ENCODE measurements around the gene SNW1. TPM values are rescaled to one million over a fixed set of nuclear protein-coding genes. Genes with fewer than 3 reads are reported as not detected.
"Not testable (repeated sequence)": the region's sequence is repeated elsewhere in the genome, so short reads cannot be mapped to it uniquely, and the experiment has no call there.

Gene SNW1
- total RNA-seq: 52.6 TPM
- long read RNA-seq, transcript SNW1-201 (14 exons, 2,163 nt): major isoform, 40 of 49 reads
- long read RNA-seq, partial matches to known transcripts: 5 of 49 reads
- long read RNA-seq, other reads (novel, unspliced or antisense): 3 of 49 reads

GRCh38 chr14:77760381-77761204, at the start of gene SNW1:
SNW1 (minus strand) TSS chr14:77761156; CDS start chr14:77761127, 29 bp downstream.
- intact Hi-C loops (cut with DNase I): loop anchor here (5.0 kb wide), 1 partner anchor 42 kb away; the partner anchor contains the start of gene ADCK1

DNA sequence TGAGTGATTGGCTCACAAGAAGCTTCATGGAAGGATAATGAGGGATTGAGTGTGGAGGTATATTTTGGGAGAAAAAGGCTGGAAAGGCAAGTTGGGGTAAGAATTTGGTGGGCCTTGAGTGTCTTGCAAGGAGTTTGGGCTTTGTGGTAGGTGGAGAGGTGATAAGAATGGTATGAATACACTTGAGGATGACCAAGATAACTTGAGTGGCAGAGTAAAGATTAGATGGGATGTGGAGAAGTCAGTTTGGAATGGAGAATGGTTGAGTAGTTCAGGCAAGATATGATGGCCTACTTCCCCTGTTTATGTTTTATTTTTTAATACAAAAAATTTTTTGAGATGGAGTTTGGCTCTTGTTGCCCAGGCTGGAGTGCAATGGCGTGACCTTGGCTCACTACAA, 48.1 kb upstream of the SNW1 start:
- no peak for DNase-seq
- ATAC-seq (ENCODE audit: poor library complexity): no peak
- intact Hi-C loops (cut with DNase I): no loop called here

More at GRCh38 chr14:77760381-77761204, at the start of gene SNW1:
- ATAC-seq (ENCODE audit: poor library complexity) (peak; percentile 98), DNase-seq (peak; percentile 95)

GRCh38 chr14:77808250-77808649, 47.3 kb upstream of the SNW1 start:
- DNase-seq (no peak), ATAC-seq (ENCODE audit: poor library complexity) (no peak)
- intact Hi-C loops (cut with DNase I): no loop called here

- intact Hi-C loops (cut with DNase I): no loop called here
These were observed 44.8 kb upstream of the SNW1 start for GRCh38 chr14:77805706-77806105.

DNA sequence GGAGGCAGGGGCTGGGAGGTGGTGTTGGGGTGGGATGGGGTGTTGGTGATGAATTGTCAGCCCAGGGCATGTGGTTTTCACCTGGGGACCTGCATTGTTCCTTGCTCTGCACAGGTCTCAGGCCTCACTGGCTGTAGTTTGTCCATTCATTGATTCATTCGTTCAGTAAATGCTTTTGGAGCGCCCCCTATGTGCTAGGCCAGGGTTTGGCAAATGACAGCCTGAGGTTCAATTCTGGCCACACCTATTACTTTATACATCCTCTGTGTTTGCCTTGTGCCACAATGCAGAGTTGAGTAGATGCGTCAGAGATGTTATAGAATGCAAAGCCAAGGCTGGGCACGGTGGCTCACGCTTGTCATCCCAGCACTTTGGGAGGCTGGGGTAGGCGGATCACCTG, 43.6 kb upstream of the SNW1 start:
- DNase-seq: no peak
- intact Hi-C loops (cut with DNase I): loop anchor here (5.0 kb wide), 1 partner anchor 42 kb away; the partner anchor contains the start of gene SNW1
- ATAC-seq (ENCODE audit: poor library complexity): no peak

More at GRCh38 chr14:77805706-77806105, 44.8 kb upstream of the SNW1 start:
- no peak for DNase-seq
- ATAC-seq (ENCODE audit: poor library complexity): no peak

GRCh38 chr14:77800814-77801213, 39.9 kb upstream of the SNW1 start:
- DNase-seq (no peak), ATAC-seq (ENCODE audit: poor library complexity) (no peak)
- intact Hi-C loops (cut with DNase I): loop anchor here (5.0 kb wide), 1 partner anchor 39 kb away; the partner anchor contains the start of gene SNW1

DNA sequence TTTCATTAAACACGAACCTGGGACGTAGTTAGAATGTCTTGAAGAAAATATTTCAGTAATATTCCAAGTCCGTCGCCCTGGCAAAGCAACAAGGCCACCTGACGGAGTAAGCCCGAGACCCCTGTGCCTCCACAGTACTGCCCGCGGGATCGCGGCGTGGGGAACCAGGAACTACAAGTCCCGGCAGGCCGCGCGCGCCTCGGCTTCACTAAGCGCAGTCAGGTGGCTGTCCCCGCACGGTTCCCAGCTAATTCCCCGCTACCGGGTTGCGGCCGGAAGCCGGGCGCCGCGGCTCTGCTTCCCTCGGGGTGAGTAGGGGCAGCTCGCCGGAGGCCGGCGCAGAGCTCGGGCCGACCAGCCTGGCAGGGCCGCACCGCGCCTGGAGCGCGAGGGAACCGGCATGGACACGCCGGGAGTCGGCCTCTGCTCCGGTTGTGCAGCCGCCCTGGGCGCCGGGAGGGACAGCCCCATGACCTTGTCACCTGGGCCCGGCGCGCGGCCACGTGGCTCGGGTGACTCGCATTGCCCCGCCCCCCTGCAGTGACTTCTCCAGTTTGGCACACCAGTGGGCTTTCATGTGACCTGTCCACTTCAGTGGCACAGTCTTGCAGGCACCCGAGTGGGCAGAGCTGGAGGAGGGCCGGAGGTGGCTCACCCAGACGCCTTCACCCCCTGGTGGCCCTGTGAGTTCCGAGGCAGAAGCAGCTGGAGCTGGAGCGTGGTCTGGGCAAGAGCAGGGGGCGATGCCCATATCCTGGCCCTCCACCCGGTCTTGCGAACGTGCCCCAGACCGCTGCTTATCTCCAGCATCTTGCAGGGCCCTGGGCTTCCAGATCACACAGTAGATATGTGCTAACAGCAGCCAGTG, 39.1 kb upstream of the SNW1 start, which contains the start of gene ADCK1:
TSS of gene ADCK1 (plus strand) at position 247 of the 868 bp plus-strand sequence. CDS start 18,870 bp downstream, outside the sequence.
- ATAC-seq (ENCODE audit: poor library complexity): peak; percentile 98
- intact Hi-C loops (cut with DNase I): loop anchor here (5.0 kb wide), 1 partner anchor 38 kb away; the partner anchor contains the start of gene SNW1
- DNase-seq: peak; percentile 96

DNA sequence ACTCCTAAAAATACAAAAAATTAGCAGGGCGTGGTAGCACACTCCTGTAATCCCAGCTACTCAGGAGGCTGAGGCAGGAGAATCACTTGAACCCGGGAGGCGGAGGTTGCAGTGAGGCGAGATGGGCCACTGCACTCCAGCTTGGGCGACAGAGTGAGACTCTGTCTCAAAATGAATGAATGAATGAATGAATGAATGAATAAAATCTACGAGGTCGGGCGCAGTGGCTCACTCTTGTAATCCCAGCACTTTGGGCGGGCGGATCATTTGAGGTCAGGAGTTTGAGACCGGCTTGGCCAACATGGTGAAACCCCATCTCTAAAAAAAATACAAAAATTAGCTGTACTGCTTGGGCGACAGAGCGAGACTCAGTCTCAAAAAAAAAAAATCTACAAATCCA, 38.5 kb upstream of the SNW1 start:
- DNase-seq; ATAC-seq (ENCODE audit: poor library complexity); intact Hi-C loops (cut with DNase I): not testable (repeated sequence)

DNA sequence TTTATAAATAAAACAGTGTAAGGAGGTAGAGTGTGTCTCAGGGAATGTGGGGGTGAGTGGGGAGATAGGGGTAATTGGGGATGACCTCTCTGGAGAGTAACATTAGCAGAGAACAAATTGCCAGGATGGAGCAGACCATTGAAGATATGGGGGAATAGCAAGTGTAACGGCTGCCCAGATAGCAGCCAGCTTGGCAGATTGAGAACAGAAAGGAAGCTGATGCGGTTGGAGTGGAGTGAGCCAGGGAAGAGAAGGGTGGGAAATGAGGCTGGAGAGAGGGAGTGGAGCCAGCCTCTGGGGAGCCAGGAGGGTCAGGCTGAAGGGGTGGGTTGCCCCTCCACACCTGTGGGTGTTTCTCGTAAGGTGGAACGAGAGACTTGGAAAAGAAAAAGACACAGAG, 33.4 kb upstream of the SNW1 start:
- intact Hi-C loops (cut with DNase I): no loop called here
- ATAC-seq (ENCODE audit: poor library complexity) (no peak), DNase-seq (no peak)

- ATAC-seq (ENCODE audit: poor library complexity); DNase-seq; intact Hi-C loops (cut with DNase I): not testable (repeated sequence)
These were observed 32.3 kb upstream of the SNW1 start for GRCh38 chr14:77793255-77793654.

DNA sequence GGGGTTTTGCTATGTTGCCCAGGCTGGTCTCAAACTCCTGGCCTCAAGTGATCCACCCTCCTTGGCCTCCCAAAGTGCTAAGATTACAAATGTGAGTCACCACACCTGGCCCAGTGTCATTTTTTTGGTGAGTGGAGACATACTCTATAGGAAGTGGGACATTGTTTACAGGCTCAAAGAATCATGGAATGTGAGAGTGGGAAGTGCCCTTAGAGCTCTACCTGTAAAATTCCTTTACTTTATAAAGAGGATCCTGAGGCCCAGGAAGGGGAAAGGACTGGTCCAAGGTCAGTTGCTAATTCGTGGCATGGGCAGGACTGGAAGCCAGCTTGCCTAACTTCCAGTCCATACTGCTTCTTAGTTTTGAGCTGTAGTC, 30.3 kb upstream of the SNW1 start:
- ATAC-seq (ENCODE audit: poor library complexity) (no peak), DNase-seq (no peak)
- intact Hi-C loops (cut with DNase I): no loop called here

DNA sequence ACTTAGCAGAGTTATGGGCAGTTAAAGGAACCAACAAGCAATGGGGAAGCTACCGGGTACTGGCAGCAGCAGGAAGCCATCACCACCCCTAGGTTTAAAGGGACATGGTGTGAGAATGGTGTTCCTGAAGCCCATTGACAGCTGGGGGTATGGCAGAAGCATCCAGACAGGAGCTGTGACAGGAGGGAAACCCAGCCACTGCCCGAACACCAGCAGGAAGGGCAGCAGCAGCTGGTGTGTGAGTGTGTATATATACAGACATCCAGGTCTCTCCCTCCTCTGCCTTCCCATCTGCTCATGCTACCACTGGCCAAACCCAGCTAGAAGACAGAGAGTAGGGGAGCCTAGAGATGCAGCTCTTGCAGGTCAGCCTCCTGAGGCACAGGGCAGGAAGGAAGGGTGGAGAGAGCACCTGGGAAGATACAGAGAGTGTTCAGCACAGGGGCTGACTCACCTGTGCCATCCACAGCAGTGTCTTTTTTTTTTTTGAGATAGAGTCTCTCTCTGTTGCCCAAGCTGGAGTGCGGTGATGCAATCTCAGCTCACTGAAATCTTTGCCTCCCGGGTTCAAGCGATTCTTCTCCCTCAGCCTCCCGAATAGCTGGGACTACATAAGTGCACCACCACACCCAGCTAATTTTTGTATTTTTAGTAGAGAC, 29.7 kb upstream of the SNW1 start:
- ATAC-seq (ENCODE audit: poor library complexity) (no peak), DNase-seq (no peak)
- intact Hi-C loops (cut with DNase I): no loop called here

- ATAC-seq (ENCODE audit: poor library complexity): no peak
- intact Hi-C loops (cut with DNase I): no loop called here
These were observed 25.2 kb upstream of the SNW1 start for GRCh38 chr14:77786148-77786547.

DNA sequence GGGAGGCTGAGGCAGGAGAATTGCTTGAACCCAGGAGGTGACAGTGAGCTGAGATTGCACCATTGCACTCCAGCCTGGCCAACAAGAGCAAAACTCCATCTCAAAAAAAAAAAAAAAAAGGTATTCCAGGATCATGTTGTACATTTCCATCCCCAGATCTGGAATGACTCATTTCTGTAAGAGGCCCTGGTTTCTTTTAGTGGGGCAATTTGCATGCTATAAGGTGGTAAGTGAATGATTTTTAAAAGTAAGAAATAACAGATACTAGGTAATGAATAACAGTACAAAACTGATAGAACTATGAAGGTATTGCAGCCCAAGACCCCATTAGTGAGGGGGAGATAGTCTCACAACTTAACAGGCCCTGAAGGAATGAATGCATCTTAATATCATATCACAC, 21.2 kb upstream of the SNW1 start:
- no peak for ATAC-seq (ENCODE audit: poor library complexity)
- DNase-seq: no peak
- intact Hi-C loops (cut with DNase I): no loop called here

More at GRCh38 chr14:77786148-77786547, 25.2 kb upstream of the SNW1 start:
- DNase-seq: no peak

- intact Hi-C loops (cut with DNase I); ATAC-seq (ENCODE audit: poor library complexity); DNase-seq: not testable (repeated sequence)
These were observed 13.0 kb upstream of the SNW1 start for GRCh38 chr14:77773966-77774365.

DNA sequence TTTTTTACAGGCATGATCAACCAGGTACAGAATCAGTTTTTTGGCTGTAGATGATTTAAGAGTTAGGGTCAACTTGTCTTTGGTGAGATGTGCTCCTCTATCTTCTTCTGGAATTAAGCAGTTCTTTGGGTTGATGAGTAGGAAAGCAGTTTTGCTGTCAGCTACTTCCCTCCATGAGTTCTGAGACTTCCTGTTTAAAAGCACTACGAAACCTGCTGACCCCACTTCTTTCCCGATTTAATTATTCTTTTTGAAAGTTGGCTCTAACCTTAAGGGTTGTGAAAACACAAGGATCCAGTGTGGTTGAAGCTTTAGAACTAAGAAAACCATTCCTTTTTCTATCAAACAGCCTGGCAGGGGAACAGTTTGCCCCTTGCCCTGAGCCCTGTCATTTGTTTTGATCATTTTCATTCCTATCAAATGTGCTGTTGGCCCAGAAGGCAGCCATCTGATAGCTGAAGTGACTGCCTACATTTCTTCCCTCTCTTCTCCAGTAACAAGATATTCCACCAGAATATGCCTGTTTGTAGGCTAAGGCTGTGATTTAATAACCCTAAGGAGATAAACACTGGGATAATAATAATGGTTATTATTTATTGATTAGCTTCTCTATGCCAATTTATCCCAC, 7.6 kb upstream of the SNW1 start:
- DNase-seq; ATAC-seq (ENCODE audit: poor library complexity); intact Hi-C loops (cut with DNase I): not testable (repeated sequence)

GRCh38 chr14:77763978-77764377, 3.0 kb upstream of the SNW1 start:
- intact Hi-C loops (cut with DNase I): loop anchor here (5.0 kb wide), 1 partner anchor 38 kb away; the partner anchor contains the start of gene ADCK1
- DNase-seq (no peak), ATAC-seq (ENCODE audit: poor library complexity) (no peak)

DNA sequence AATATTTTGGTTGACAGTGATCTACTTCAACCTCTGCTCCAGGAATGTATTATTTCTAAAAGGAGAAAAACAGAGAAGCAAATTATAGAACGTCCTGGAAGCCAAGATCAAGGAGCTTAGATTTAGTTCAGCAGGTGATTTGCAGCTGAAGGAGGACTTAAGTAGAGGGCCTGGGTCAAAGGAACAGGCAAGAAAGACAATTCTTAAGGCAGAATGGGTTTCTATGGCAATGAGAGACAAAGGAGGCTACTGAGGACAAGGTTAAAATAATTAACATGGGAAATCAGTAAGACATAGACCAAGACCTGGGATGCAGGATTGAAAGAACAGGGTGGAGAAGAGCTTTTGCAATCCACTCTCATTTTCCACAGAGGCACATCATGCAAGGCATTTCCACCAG, 2.4 kb upstream of the SNW1 start:
- intact Hi-C loops (cut with DNase I): loop anchor here (5.0 kb wide), 1 partner anchor 39 kb away; the partner anchor contains the start of gene ADCK1

More for the DNA sequence above, 2.4 kb upstream of the SNW1 start:
- no peak for DNase-seq
- ATAC-seq (ENCODE audit: poor library complexity): no peak
